ENCODE data around the gene MUC6.

DNA sequence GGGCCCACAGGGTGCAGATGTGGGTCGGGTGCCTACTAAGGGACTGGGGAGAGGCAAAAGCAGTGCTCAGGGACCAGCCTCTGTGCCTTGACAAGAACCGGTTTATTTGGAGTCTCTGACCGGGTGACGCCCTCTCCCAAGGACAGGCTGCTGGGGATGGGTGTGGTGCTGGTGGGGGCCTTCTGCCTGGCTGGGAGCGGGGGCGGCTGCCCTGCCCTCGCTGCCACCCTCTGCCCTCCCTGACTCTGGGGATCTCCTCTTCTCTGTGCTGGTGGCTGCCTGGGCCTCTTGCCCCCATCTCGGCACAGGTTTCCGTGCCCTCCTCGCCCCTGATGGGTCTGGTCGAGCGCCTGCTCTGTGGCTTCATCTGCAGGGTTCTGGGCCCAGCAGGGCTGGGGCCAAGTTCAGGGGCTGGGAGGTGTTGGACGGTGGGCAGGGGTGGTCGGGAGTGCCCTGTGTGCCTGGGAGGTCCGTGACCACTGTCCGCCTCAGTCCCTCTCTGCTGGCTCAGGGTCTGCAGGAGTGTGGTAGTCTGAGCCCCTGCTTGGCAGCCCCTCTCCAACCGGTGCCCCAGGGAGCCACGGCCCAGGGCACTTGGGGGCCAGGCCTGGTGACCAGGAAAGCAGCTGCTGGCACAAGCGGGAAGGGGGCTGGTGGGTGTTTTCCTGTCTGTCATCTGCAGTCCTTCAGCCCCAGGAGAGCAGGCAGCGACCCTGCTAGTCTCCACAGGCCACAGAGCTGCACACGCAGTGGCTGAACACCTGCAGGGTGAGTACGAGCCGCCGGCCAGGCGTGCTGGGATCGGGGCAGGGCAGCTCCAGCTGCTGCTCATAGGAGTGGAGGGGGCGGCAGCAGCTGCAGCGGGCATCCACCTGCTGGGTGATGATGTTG is 23.5 kb downstream of the MUC6 start:
- TF ChIP-seq SP1 (CRISPR knock-in tag; IDR thresholded peaks at IDR 0.05) (no peak), CREB1 (IDR thresholded peaks at IDR 0.05) (no peak), CREB1 (CRISPR knock-in tag; IDR thresholded peaks at IDR 0.05) (no peak), RAD21 (CRISPR knock-in tag; conservative IDR thresholded peaks at IDR 0.05 in 1 of 2, IDR thresholded peaks at IDR 0.05 in 1 of 2) (no peak), BACH1 (tag; IDR thresholded peaks at IDR 0.05) (no peak), ETV6 (IDR thresholded peaks at IDR 0.05; ENCODE audit: borderline replicate concordance in 1 of 2, low read depth in 2 of 2, low read length in 1 of 2) (no peak), ETV6 (CRISPR knock-in tag; IDR thresholded peaks at IDR 0.05; ENCODE audit: borderline replicate concordance) (no peak)
- TF ChIP-seq, protein P1, sequence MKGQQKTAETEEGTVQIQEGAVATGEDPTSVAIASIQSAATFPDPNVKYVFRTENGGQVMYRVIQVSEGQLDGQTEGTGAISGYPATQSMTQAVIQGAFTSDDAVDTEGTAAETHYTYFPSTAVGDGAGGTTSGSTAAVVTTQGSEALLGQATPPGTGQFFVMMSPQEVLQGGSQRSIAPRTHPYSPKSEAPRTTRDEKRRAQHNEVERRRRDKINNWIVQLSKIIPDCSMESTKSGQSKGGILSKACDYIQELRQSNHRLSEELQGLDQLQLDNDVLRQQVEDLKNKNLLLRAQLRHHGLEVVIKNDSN (CRISPR knock-in tag; IDR thresholded peaks at IDR 0.05): no peak
- TF ChIP-seq, protein P2, sequence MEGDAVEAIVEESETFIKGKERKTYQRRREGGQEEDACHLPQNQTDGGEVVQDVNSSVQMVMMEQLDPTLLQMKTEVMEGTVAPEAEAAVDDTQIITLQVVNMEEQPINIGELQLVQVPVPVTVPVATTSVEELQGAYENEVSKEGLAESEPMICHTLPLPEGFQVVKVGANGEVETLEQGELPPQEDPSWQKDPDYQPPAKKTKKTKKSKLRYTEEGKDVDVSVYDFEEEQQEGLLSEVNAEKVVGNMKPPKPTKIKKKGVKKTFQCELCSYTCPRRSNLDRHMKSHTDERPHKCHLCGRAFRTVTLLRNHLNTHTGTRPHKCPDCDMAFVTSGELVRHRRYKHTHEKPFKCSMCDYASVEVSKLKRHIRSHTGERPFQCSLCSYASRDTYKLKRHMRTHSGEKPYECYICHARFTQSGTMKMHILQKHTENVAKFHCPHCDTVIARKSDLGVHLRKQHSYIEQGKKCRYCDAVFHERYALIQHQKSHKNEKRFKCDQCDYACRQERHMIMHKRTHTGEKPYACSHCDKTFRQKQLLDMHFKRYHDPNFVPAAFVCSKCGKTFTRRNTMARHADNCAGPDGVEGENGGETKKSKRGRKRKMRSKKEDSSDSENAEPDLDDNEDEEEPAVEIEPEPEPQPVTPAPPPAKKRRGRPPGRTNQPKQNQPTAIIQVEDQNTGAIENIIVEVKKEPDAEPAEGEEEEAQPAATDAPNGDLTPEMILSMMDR (IDR thresholded peaks at IDR 0.05 in 2 of 3, conservative IDR thresholded peaks at IDR 0.05 in 1 of 3; ENCODE audit: insufficient read depth in 2 of 3, low read depth in 1 of 3, low read length in 3 of 3): no peak

All from K562 (cell line).